ENCODE data around the gene MAN1C1. TPM values are rescaled to one million over a fixed set of nuclear protein-coding genes. Genes with fewer than 3 reads are reported as not detected.

MAN1C1 gene
- total RNA-seq, 4 donors from 2014 or later = 5.0 to 31.1 (median 7.9) TPM

DNA sequence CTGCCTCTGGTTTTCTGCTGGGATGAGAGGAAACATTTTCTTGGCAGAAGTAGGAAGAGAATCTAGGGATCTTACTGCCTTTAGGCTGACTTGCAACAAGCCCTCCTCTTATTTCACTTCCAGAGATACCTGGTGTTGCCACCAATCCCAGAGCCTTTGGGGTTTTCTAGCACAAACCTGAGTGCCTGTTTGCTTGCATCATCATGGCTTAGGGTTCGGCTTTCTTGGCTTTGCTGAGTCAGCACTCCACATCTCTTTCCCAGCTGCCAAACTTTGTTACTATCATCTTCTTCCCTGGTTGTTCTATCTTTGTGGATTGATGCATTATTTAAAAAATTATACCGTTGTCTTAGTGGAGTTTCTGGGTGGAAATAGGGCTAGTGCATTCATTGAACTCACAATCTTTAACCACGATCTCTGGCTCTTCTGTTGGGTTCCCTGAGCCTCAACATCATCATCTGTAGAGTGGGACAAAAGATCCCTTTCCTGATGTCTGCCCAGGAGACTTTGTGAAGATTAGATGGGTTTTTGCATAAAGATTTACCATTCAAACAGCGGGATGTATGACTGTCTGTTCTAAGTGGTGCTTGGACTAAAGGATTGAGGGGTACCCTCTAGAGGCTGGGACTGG lies 106.8 kb downstream of the MAN1C1 start:
- TF ChIP-seq, protein P1, sequence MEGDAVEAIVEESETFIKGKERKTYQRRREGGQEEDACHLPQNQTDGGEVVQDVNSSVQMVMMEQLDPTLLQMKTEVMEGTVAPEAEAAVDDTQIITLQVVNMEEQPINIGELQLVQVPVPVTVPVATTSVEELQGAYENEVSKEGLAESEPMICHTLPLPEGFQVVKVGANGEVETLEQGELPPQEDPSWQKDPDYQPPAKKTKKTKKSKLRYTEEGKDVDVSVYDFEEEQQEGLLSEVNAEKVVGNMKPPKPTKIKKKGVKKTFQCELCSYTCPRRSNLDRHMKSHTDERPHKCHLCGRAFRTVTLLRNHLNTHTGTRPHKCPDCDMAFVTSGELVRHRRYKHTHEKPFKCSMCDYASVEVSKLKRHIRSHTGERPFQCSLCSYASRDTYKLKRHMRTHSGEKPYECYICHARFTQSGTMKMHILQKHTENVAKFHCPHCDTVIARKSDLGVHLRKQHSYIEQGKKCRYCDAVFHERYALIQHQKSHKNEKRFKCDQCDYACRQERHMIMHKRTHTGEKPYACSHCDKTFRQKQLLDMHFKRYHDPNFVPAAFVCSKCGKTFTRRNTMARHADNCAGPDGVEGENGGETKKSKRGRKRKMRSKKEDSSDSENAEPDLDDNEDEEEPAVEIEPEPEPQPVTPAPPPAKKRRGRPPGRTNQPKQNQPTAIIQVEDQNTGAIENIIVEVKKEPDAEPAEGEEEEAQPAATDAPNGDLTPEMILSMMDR (IDR thresholded peaks at IDR 0.05) = no peak
- TF ChIP-seq POLR2A (IDR thresholded peaks at IDR 0.05) = no peak
- no peak for DNase-seq
- intact Hi-C loops (cut with DNase I; ENCODE audit: low total_unique reads) = no loop called here

DNA sequence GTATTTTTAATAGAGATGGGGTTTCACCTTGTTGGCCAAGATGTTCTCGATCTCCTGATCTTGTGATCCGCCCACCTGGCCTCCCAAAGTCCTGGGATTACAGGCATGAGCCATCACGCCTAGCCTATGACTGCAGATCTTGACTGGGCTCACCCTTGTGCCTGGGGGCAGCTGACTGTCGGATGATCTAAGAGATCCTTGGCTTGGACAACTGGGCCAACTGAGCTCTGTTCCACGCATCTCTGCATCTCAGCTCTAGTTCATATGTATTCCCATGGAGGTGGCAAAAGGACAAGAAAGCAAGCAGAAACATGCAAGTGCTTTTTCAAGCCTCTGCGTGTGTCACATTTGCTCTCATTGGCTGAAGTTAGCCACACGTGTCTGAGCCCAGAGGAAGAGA lies 107.6 kb downstream of the MAN1C1 start:
- H3K36me3 ChIP-seq = no peaks in the 10 kb centered on the region
- TF ChIP-seq POLR2A (IDR thresholded peaks at IDR 0.05) = no peak
- TF ChIP-seq, protein P1 (IDR thresholded peaks at IDR 0.05) = no peak
- H3K9me3 ChIP-seq = no peaks in the 10 kb centered on the region
- H3K27me3 ChIP-seq = no peaks in the 10 kb centered on the region
- no peak for DNase-seq
- intact Hi-C loops (cut with DNase I; ENCODE audit: low total_unique reads) = no loop called here
- H3K27ac ChIP-seq = no peak overlapping the region
- H3K4me1 ChIP-seq = peaks cover 16% of the 10 kb centered on the region in 2 donors
- H3K4me3 ChIP-seq = no peak overlapping the region

More for the DNA sequence above, 106.8 kb downstream of the MAN1C1 start:
- Histone ChIP-seq H3K27ac (no peak overlapping the region), H3K4me3 (no peak overlapping the region), H3K36me3 (no peaks in the 10 kb centered on the region), H3K9me3 (no peaks in the 10 kb centered on the region), H3K4me1 (peaks cover 9 to 12% of the 10 kb centered on the region in 2 donors), H3K27me3 (no peaks in the 10 kb centered on the region)

DNA sequence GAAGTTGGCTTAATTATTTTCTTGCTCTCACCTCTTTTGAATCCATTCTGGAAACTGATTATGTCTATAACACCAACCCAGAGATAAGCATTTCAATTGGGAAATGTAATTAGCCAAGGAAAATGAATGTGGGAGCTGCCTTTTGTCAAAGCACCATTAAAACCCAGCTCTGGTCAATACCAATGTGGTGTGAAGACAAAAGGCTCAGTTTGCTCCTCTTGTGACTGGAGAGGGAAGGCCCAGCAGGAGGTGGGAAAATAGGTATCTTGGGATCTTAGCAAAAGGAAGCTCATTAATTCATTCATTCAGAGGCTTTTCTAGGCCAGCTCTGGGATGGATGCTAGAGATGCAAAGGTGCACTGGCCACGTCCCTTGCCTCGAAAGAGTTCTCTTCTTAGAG lies 108.4 kb downstream of the MAN1C1 start:
- H3K9me3 ChIP-seq = no peaks in the 10 kb centered on the region
- TF ChIP-seq POLR2A (IDR thresholded peaks at IDR 0.05) = no peak
- TF ChIP-seq, protein P1 (IDR thresholded peaks at IDR 0.05) = no peak

DNA sequence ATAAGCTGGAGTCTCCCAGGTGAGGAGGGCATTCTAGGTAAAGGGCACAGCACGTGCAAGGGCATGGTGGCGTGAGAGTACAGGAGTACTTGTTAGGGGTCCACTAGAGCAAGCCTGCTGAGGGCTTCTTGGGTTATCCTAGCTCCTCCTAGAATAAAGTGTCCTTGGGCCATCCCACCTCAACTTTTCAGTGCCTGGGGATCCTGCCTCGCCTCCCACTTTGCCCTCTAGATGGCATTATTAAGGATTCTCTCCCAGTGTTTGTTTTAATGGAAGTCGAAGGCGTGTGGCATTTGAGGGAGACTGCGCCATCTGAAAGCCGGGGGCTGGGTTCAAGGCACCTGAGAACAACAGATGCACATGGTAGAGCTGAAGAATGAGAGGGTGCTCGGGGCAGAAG lies 108.9 kb downstream of the MAN1C1 start:
- intact Hi-C loops (cut with DNase I; ENCODE audit: low total_unique reads) = no loop called here
- H3K27ac ChIP-seq = no peak overlapping the region
- H3K27me3 ChIP-seq = no peaks in the 10 kb centered on the region
- DNase-seq = no peak
- H3K4me1 ChIP-seq = peaks cover 16% of the 10 kb centered on the region in 2 donors
- H3K4me3 ChIP-seq = no peak overlapping the region
- H3K9me3 ChIP-seq = no peaks in the 10 kb centered on the region
- H3K36me3 ChIP-seq = no peaks in the 10 kb centered on the region
- TF ChIP-seq POLR2A (IDR thresholded peaks at IDR 0.05) = no peak
- TF ChIP-seq, protein P1 (IDR thresholded peaks at IDR 0.05) = no peak

More for the DNA sequence above, 108.4 kb downstream of the MAN1C1 start:
- Histone ChIP-seq H3K4me3 (no peak overlapping the region), H3K4me1 (peaks cover 16% of the 10 kb centered on the region in 2 donors), H3K36me3 (no peaks in the 10 kb centered on the region), H3K27me3 (no peaks in the 10 kb centered on the region), H3K27ac (no peak overlapping the region)
- no peak for DNase-seq
- intact Hi-C loops (cut with DNase I; ENCODE audit: low total_unique reads) = no loop called here

DNA sequence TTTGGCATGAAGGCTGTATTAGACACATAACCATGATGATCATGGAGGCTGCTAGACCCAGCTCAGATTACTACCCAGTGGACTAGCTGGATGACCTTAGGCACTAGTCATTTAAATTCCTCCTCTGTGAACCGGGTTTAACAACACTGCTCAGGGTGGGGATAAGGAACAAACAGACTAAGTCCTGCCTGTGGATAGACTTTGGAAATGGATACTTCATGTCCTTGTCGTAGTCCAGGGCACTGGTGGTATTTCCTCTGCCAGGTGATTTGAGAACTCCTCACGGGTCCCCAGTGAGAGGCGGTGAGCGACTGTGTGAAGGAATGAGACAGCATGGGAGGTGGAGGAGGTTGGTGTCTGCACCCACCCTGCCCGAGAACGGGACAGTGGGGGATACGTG lies 110.5 kb downstream of the MAN1C1 start:
- H3K9me3 ChIP-seq = no peaks in the 10 kb centered on the region
- H3K27me3 ChIP-seq = no peaks in the 10 kb centered on the region
- intact Hi-C loops (cut with DNase I; ENCODE audit: low total_unique reads) = no loop called here
- H3K4me3 ChIP-seq = no peak overlapping the region
- TF ChIP-seq, protein P1 (IDR thresholded peaks at IDR 0.05) = no peak
- TF ChIP-seq POLR2A (IDR thresholded peaks at IDR 0.05) = no peak
- peaks cover 16% of the 10 kb centered on the region in 2 donors for H3K4me1 ChIP-seq
- H3K27ac ChIP-seq = peak overlapping the region; percentile 64 to 75
- DNase-seq = no peak
- H3K36me3 ChIP-seq = no peaks in the 10 kb centered on the region

All from uterus (tissue), 4 donors.